Fibroblast of villous mesenchyme (primary cell): Measurements from ENCODE around the gene EEF2. TPM values are rescaled to one million over a fixed set of nuclear protein-coding genes. Genes with fewer than 3 reads are reported as not detected.

Experiments
- DNase-seq: peaks from one replicate; pipeline ENCODE4 v3.0.0-alpha.2; 2010; ENCODE audit warnings: low read depth
- H3K4me3 ChIP-seq: 2 replicates; pipeline ENCODE4 v1.5.1; 2011; ENCODE audit warnings: low read depth, mild to moderate bottlenecking, low read length
- CTCF ChIP-seq: IDR thresholded peaks from 2 replicates; pipeline ENCODE4 v1.5.1; 2012; ENCODE audit warnings: low read depth, mild to moderate bottlenecking, low read length; ENCODE audit not compliant: insufficient read depth
- total RNA-seq: library from RNA; depleted of rRNA; stranded (reverse); fragments of >200 nt; gene quantifications from 2 replicates; pipeline ENCODE4 v1.2.3, GENCODE V29; 2012

Gene EEF2
- total RNA-seq, 1 donor, result 1,932 TPM

GRCh38 chr19:4030981-4031380 is 45.7 kb upstream of the EEF2 start:
- TF ChIP-seq CTCF, result no peak
- no peak for DNase-seq
- H3K4me3 ChIP-seq, result no peak overlapping the region

- DNase-seq, result no peak
- no peak for TF ChIP-seq CTCF
- H3K4me3 ChIP-seq, result no peak overlapping the region
Observed at GRCh38 chr19:4030552-4030951, 45.3 kb upstream of the EEF2 start.

GRCh38 chr19:4029247-4029614 is 44.0 kb upstream of the EEF2 start:
- no peak for DNase-seq
- TF ChIP-seq CTCF, result no peak
- no peak overlapping the region for H3K4me3 ChIP-seq

GRCh38 chr19:4028334-4029246 is 43.3 kb upstream of the EEF2 start:
- DNase-seq, result no peak
- no peak overlapping the region for H3K4me3 ChIP-seq
- no peak for TF ChIP-seq CTCF

GRCh38 chr19:4027146-4027545 is 41.9 kb upstream of the EEF2 start:
- DNase-seq, result no peak

GRCh38 chr19:4025317-4025716 is 40.1 kb upstream of the EEF2 start:
- no peak for TF ChIP-seq CTCF
- H3K4me3 ChIP-seq, result no peak overlapping the region
- no peak for DNase-seq

More at GRCh38 chr19:4027146-4027545, 41.9 kb upstream of the EEF2 start:
- TF ChIP-seq CTCF, result no peak
- H3K4me3 ChIP-seq, result no peak overlapping the region
